Smooth muscle cell of the brain vasculature (primary cell): ENCODE data around the gene CLPX.
"Not testable (repeated sequence)": the region's sequence is repeated elsewhere in the genome, so short reads cannot be mapped to it uniquely, and the experiment has no call there.

Experiments
- DNase-seq: peaks from one replicate; pipeline ENCODE4 v3.0.0-alpha.2; 2012; ENCODE audit warnings: low read depth, low spot score

The CLPX gene

DNA sequence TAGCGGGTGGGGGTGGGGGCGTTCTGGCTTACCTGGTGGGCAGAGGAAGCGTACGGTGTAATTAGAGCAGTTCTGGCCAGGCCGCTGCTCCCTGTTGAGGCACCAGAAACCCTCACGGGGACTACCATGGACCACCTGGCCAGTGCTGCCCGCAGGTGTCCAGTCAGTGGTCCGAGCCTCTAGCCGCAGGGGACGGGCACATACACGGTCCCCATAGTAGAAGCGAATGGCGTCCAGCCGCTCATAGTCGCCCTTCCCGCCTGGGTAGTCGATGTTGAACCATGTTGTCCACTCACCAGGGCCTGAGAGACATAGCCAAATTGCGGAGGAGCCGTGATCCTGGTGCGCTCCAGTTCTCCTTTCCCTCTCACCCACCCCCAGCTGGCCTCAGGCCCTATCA lies 21.6 kb upstream of the CLPX start:
- no peak for DNase-seq

DNA sequence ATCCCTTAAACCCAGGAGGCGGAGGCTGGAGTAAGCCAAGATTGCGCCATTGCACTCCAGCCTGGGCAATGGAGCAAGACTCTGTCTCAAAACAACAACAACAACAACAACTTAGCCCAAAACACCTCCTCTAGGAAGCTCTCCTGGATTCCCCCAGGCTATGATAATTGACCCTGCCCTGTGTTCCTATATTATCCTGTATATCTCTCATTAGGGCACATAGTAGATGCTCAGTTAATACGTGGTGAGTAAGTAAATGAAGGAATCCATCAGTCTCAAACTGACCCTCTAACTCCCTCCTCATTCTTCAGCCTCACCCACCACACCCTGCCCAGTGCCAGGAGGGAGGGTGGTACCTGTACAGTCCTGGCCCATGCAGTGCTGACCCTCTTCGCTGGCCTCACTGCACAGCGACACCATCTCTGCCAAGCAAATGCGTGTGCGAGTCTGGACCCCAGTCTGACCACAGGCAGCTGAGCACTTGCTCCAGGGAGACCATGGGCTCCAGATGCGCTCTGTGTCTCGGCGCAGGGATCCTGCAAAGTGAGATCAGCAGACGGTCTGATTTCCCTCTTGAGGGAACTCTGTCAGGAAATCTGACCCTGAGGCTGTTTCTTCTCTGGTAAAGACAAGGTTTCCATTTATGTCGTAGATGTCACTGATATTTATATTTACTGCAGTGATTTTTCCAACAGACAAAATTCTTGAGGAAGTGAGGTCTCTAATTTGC lies 20.0 kb upstream of the CLPX start:
- DNase-seq: no peak

DNA sequence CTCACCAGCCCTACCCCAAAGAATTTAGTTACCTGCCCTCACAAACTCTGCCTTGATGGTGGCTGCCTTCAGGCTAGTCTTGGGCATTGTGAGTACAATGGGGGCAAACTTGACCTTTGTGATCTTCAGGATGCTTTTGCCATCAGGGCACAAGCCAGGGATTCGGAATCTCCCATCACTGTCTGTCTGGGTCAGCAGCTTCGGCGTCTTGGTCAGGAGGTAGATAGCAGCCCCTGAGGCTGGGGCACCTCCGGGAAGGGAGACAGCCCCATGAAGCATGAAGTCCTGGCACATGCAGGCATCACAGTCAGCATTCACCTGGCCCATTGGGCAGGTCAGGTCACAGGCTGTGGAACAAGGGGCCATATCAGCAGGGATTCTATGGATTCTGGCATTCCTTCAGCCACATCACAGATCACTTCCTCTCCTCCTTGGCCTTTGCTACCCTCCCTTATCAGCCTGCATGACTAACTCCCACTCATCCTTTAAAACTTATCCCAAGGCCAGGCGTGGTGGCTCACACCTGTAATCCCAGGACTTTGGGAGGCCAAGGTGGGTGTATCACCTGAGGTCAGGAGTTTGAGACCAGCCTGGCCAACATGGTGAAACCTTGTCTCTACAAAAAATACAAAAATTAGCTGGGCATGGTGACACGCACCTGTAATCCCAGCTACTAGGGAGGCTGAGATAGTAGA lies 19.2 kb upstream of the CLPX start:
- DNase-seq: no peak

DNA sequence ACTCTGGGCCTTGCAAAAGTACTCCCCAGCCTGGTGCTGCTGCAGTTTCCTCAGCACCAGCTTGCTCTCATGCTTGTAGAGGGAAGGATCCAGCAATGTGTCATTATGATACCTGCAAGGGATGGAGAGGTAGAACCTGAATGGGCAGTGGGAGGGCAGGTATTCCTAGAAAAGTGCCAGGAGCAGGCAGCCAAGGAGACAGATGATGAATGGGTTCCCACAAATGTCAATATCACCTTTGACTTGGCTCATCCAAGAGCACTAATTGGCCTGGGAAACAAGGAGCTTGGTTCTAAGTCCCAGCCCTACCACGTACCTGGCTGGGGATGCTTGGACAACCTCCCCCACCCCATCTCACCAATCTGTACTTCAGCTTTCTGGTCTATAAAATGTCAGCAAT lies 16.8 kb upstream of the CLPX start:
- no peak for DNase-seq

GRCh38 chr15:65198571-65198970 lies 13.4 kb upstream of the CLPX start:
- DNase-seq: no peak

DNA sequence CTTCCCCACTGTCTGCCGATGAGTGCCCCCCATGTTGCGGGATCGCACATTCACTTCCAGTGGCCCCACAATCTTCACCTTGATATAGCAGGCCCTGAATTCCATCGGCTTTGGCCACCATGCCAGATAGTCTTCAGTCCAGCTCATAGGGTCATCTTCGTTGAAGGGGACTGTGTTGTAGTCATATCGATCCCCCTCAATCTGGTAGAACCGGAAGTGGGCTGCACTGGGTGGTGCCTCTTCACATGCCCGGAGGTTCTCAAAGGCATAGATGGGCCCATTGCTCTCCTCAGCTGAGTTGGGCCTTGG lies 12.1 kb upstream of the CLPX start:
- no peak for DNase-seq

DNA sequence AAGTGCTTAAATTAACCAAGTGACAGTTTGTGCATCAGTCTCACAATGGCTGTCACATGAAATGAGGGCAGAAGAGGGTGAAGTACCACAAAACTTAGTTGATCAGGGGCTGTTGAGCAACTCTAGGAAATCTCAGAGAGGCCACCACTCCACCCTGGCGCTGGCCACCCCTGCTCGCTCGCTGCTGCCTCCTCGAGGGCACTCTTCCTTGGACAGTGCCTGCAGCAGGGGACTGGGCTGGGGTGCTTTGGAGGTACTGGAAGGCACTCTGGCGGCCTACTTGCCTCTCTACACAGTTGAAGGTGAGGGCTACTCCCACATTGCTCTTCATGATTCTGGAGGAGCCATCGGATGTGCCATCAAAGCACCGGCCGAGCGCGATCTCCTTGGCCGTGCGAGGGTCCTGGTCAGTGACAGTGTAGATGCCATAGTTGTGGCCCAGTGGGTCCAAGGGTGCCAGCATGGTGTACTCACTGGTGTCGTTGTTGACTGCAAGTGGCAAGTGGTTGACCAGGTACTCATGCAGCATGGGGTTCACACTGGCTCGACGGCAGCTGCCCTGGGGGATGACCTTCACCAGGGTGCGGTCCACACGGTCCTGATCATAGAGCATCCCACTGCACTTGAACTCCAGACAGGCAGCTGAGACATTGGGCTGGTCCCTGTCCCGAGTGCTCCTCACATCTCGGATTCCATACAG lies 11.6 kb upstream of the CLPX start:
- no peak for DNase-seq

GRCh38 chr15:65195548-65195923 lies 10.4 kb upstream of the CLPX start:
- DNase-seq: no peak

GRCh38 chr15:65194826-65195547 lies 9.8 kb upstream of the CLPX start:
- DNase-seq: no peak

DNA sequence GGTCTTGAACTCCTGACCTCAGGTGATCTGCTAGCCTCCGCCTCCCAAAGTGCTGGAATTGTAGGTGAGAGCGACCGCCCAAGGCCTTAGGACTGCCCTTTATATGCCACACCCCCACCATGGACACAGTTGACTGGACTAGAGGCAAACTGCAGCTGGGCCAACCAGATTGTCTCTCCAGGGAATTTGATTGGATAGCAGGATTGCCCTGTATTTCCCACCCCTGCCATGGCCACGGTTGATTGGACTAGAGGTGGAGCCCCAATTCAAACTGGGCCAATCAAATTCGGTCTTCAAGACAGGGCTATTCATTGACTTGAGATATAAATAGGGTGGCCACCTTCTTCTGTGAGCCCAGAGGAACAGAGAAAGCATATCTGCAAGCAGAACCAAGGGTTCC lies 6.9 kb upstream of the CLPX start:
- no peak for DNase-seq

DNA sequence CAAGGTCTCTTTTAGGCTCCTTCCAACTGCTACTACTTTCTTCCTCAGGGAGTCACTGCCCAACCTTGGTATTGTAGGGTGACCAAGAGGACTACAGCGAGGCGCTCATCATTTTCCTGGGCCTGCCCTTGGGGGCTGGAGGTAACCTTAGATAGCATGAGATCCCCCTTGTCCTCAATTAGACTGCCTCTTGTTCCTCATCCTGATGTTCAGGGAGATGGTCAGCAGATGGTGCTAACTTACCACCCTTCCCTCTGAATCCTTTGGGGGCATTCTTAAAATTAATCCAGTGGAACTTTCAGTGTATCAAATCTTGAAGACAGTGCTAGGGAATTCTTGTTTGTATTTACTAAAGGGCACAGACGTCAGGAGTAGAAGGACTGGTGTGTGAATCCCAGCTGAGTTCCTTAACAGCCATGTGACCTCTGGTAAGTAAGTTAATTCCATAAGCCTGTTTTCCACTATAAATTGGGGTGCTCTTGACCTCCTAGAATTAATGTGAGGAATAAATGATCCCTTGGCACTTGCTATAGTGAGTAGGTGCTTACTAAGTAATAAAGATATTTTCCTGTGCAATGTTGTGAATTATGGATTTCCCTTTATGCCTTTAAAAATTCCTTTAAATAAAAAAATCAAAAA lies 4.1 kb upstream of the CLPX start:
- DNase-seq: no peak

DNA sequence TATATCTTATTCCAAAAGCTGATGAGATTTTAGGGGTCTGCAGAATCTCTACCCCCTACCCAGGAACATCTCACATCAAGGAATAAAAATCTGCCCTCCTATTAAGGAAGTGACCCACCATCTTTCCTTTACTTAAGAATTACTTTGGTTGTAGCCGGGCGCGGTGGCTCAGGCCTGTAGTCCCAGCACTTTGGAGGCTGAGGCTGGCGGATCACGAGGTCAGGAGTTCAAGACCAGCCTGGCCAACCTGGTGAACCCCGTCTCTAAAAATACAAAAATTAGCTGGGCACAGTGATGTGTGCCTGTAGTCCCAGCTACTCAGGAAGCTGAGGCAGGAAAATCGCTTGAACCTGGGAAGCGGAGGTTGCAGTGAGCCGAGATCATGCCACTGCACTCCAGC lies 3.3 kb upstream of the CLPX start:
- not testable (repeated sequence) for DNase-seq

GRCh38 chr15:65184305-65184867 lies 756 bp downstream of the CLPX start:
- no peak for DNase-seq

GRCh38 chr15:65183865-65184159 lies 1.3 kb downstream of the CLPX start:
- DNase-seq: no peak

DNA sequence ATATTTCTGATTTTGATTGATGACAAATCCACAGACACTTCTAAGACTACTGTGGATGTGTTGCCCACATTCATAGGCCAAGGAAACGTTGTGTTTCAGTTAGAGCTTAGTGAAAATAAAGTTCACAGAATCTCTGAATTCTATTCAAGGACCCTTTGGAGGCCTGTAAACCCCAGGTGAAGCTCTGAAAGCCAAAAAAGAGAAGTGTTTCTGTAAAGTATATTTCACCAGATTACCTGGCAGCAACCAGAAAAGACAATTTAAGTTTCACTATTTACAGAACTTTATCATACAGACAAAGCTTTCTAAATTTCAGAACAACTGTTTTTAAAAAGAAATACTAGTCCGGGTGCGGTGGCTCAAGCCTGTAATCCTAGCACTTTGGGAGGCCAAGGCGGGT lies 2.6 kb downstream of the CLPX start:
- no peak for DNase-seq

- DNase-seq: not testable (repeated sequence)
Measured at GRCh38 chr15:65181582-65182353, 3.4 kb downstream of the CLPX start.

- DNase-seq: no peak
Measured at GRCh38 chr15:65180167-65180566, 5.0 kb downstream of the CLPX start.

- no peak for DNase-seq
Measured at GRCh38 chr15:65177901-65178300, 7.2 kb downstream of the CLPX start.

- no peak for DNase-seq
Measured at GRCh38 chr15:65176056-65176455, 9.1 kb downstream of the CLPX start.

- DNase-seq: no peak
Measured at GRCh38 chr15:65175511-65175910, 9.6 kb downstream of the CLPX start.

- DNase-seq: no peak
Measured at GRCh38 chr15:65174509-65174908, 10.6 kb downstream of the CLPX start.
